Suprapubic skin (tissue), 4 donors: ENCODE data around the gene TTI1. TPM values are rescaled to one million over a fixed set of nuclear protein-coding genes. Genes with fewer than 3 reads are reported as not detected.

ENCODE experiments used
- DNase-seq, 2 donors: peaks; one replicate each; pipeline ENCODE4 v3.0.0-alpha.2; 2019; ENCODE audit warnings: low spot score in 2 of 2
- H3K27ac ChIP-seq: fragments of 200-600 bp; sonication (generic); one replicate; pipeline ENCODE4 v1.5.1; 2019
- H3K27me3 ChIP-seq: fragments of 200-600 bp; sonication (generic); one replicate; pipeline ENCODE4 v1.5.1; 2019
- H3K36me3 ChIP-seq: fragments of 200-600 bp; sonication (generic); one replicate; pipeline ENCODE4 v1.5.1; 2019
- H3K4me1 ChIP-seq: fragments of 200-600 bp; sonication (generic); one replicate; pipeline ENCODE4 v1.5.1; 2019
- H3K4me3 ChIP-seq: fragments of 200-600 bp; sonication (generic); one replicate; pipeline ENCODE4 v1.5.1; 2019; ENCODE audit warnings: mild to moderate bottlenecking
- H3K9me3 ChIP-seq: fragments of 200-600 bp; sonication (generic); one replicate; pipeline ENCODE4 v1.5.1; 2019
- CTCF ChIP-seq, 2 donors: fragments of 200-600 bp in 1 of 2; fragments of 450-650 bp in 1 of 2; sonication (generic) in 1 of 2; IDR thresholded peaks; one replicate each; pipeline ENCODE4 v1.5.1; 2016 to 2019; ENCODE audit warnings: antibody characterized with exemption in 2 of 2, mild to moderate bottlenecking in 1 of 2, moderate library complexity in 1 of 2
- EP300 ChIP-seq: sonication (generic); formaldehyde crosslinking; IDR thresholded peaks from one replicate; pipeline ENCODE4 v1.6.1; 2017; ENCODE audit warnings: antibody characterized with exemption
- POLR2A ChIP-seq, 2 donors: fragments of 450-650 bp; IDR thresholded peaks; one replicate each; pipeline ENCODE4 v1.6.1; 2017; ENCODE audit warnings: antibody characterized with exemption in 2 of 2, mild to moderate bottlenecking in 2 of 2, moderate library complexity in 2 of 2
- POLR2AphosphoS5 ChIP-seq, 3 donors: sonication (generic); formaldehyde crosslinking; IDR thresholded peaks; one replicate each; pipeline ENCODE4 v1.6.1; 2017; ENCODE audit warnings: antibody characterized with exemption in 3 of 3
- WGBS: methylation state at CpG from one replicate; pipeline ENCODE4 v1.1.5; 2018; 5-methylcytosine and 5-hydroxymethylcytosine counted together
- total RNA-seq, 4 donors: library from RNA; depleted of rRNA; stranded (reverse); fragments of >200 nt; gene quantifications; one replicate each; pipeline ENCODE4 v1.1.0, GENCODE V29; 2016

Gene TTI1
- total RNA-seq, 4 donors from 2014 or later: 11.2 to 24.7 (median 17.1) TPM

DNA sequence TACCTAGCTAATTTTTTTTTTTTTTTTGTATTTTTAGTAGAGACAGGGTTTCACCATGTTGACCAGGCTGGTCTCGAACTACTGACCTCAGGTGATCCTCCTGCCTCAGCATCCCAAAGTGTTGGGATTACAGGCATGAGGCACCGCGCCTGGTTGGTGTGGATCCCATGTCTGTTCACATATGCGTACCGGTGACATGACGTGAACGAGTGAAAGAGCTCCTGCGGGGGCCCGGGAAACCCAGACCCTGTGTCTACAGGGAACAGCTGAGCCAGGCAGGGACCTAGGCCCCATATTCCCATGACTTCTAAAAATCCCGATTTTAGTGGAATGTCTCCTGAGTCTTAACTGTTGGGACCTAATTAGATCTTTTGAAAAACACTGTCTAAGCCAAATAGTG lies 97.2 kb downstream of the TTI1 start:
- TF ChIP-seq CTCF (IDR thresholded peaks at IDR 0.05): no peak
- no peak for TF ChIP-seq POLR2A (IDR thresholded peaks at IDR 0.05)
- TF ChIP-seq POLR2AphosphoS5 (IDR thresholded peaks at IDR 0.05): no peak
- no peak for TF ChIP-seq EP300
- no peaks in the 10 kb centered on the region for H3K9me3 ChIP-seq
- no peaks in the 10 kb centered on the region for H3K36me3 ChIP-seq
- H3K4me1 ChIP-seq: no peaks in the 10 kb centered on the region
- H3K27ac ChIP-seq: no peak overlapping the region
- no peak for DNase-seq
- WGBS: 98% methylated on average over 10 of the region's 10 CpGs
- no peak overlapping the region for H3K4me3 ChIP-seq
- peaks cover 12% of the 10 kb centered on the region for H3K27me3 ChIP-seq

GRCh38 chr20:37935435-37935834 lies 97.8 kb downstream of the TTI1 start:
- H3K4me3 ChIP-seq: no peak overlapping the region
- DNase-seq: no peak
- H3K4me1 ChIP-seq: no peaks in the 10 kb centered on the region
- H3K27ac ChIP-seq: no peak overlapping the region
- H3K36me3 ChIP-seq: no peaks in the 10 kb centered on the region
- WGBS: 41% methylated on average over 7 of the region's 7 CpGs
- TF ChIP-seq POLR2AphosphoS5 (IDR thresholded peaks at IDR 0.05): no peak
- no peak for TF ChIP-seq POLR2A (IDR thresholded peaks at IDR 0.05)
- TF ChIP-seq CTCF (IDR thresholded peaks at IDR 0.05): no peak
- TF ChIP-seq EP300: no peak
- H3K9me3 ChIP-seq: no peaks in the 10 kb centered on the region
- peaks cover 17% of the 10 kb centered on the region for H3K27me3 ChIP-seq

GRCh38 chr20:37934634-37935375 lies 98.5 kb downstream of the TTI1 start:
- Histone ChIP-seq H3K9me3 (no peaks in the 10 kb centered on the region), H3K27ac (no peak overlapping the region), H3K4me3 (no peak overlapping the region), H3K27me3 (peaks cover 22% of the 10 kb centered on the region), H3K36me3 (no peaks in the 10 kb centered on the region), H3K4me1 (no peaks in the 10 kb centered on the region)
- TF ChIP-seq EP300 (no peak), POLR2AphosphoS5 (IDR thresholded peaks at IDR 0.05) (no peak), POLR2A (IDR thresholded peaks at IDR 0.05) (no peak), CTCF (IDR thresholded peaks at IDR 0.05) (no peak)
- 82% methylated on average over 14 of the region's 14 CpGs for WGBS
- DNase-seq: no peak

GRCh38 chr20:37933786-37934633 lies 99.2 kb downstream of the TTI1 start:
- H3K36me3 ChIP-seq: no peaks in the 10 kb centered on the region
- no peaks in the 10 kb centered on the region for H3K9me3 ChIP-seq
- WGBS: 90% methylated on average over 15 of the region's 15 CpGs
- no peak overlapping the region for H3K27ac ChIP-seq
- H3K4me3 ChIP-seq: no peak overlapping the region
- H3K27me3 ChIP-seq: peaks cover 22% of the 10 kb centered on the region
- DNase-seq: no peak
- TF ChIP-seq EP300 (no peak), POLR2AphosphoS5 (IDR thresholded peaks at IDR 0.05) (no peak)
- no peaks in the 10 kb centered on the region for H3K4me1 ChIP-seq

Other genes with a start within 250 kb of the TTI1 start
- 1 to 10 TPM in 1 of 4 donors, under 1 TPM in 1, not detected in 2; 0.78 to 1.4 TPM for gene VSTM2L, start 130.3 kb downstream of the TTI1 start, total RNA-seq
- gene RPRD1B, start 290 bp upstream of the TTI1 start, total RNA-seq: 10 to 100 TPM; 24.7 to 45.6 (median 27.7) TPM
- 1 to 10 TPM; 1.5 to 6.6 (median 3.8) TPM for gene TGM2, start 131.8 kb upstream of the TTI1 start, total RNA-seq
- 1 to 10 TPM in 3 of 4 donors, not detected in 1; 1.2 to 3.3 (median 2.0) TPM for gene KIAA1755, start 227.3 kb upstream of the TTI1 start, total RNA-seq